A549 (cell line): Measurements from ENCODE around the gene CD151. TPM values are rescaled to one million over a fixed set of nuclear protein-coding genes. Genes with fewer than 3 reads are reported as not detected.

Experiments used
- ATAC-seq, 2 experiments: fragments of 200-7000 bp in 1 of 2; fragments of >200 bp in 1 of 2; cut with Nextera tagmentation in 1 of 2; cut with Tn5 transposase in 1 of 2; 3 replicates each; pipeline versions ENCODE4 v1.8.0 to v1.9.1; 2018 to 2020; ENCODE audit warnings: mild to moderate bottlenecking in 1 of 2, moderate library complexity in 1 of 2
- CTCF ChIA-PET: fragments of 300-600 bp; sonication (Branson Sonifier 250); formaldehyde crosslinking; extraction: SDS; loops from one replicate; lab custom pipeline; 2021; ENCODE audit warnings: antibody characterized with exemption, inconsistent platforms; lab: Yijun Ruan, JAX
- POLR2A ChIA-PET: fragments of 350-600 bp; formaldehyde crosslinking; extraction: SDS; loops from one replicate; lab custom pipeline; 2021; ENCODE audit warnings: antibody characterized with exemption, inconsistent platforms; lab: Yijun Ruan, JAX
- DNase-seq, 2 experiments: peaks; one replicate each; pipeline versions ENCODE4 v3.0.0 to v3.0.0-alpha.2; 2011 to 2016; ENCODE audit warnings: low read depth in 1 of 2, low spot score in 1 of 2
- FAIRE-seq: peaks from 2 replicates; lab custom pipeline; 2011; peaks lifted over from hg19 to GRCh38; lab: Jason Lieb, UNC
- H3K27ac ChIP-seq, 2 experiments: fragments of >200 bp; sonication (Bioruptor Twin); formaldehyde crosslinking; 3 replicates each; pipeline ENCODE4 v1.5.1; 2016 to 2017
- H3K4me1 ChIP-seq: fragments of >200 bp; sonication (Bioruptor Twin); formaldehyde crosslinking; 3 replicates; pipeline ENCODE4 v1.6.1; 2016
- H3K4me2 ChIP-seq: fragments of >200 bp; sonication (Bioruptor Twin); formaldehyde crosslinking; 3 replicates; pipeline ENCODE4 v1.6.1; 2016
- H3K4me3 ChIP-seq: fragments of >200 bp; sonication (Bioruptor Twin); formaldehyde crosslinking; 3 replicates; pipeline ENCODE4 v1.5.1; 2016
- H3K9me3 ChIP-seq: fragments of >200 bp; sonication (Bioruptor Twin); formaldehyde crosslinking; 3 replicates; pipeline ENCODE4 v1.6.1; 2016
- CHD2 ChIP-seq: fragments of 150-350 bp; IDR thresholded peaks from 2 replicates; pipeline ENCODE4 v1.6.1; 2014; ENCODE audit warnings: low read length; ENCODE audit not compliant: partially characterized antibody
- ELK1 ChIP-seq: fragments of 150-350 bp; IDR thresholded peaks from 2 replicates; pipeline ENCODE4 v1.6.1; 2014; ENCODE audit warnings: low read depth, mild to moderate bottlenecking, low read length
- HMGXB4 ChIP-seq: fragments of 250-450 bp; sonication (Bioruptor Pico); IDR thresholded peaks from 2 replicates; pipeline ENCODE4 v1.5.0; 2021; ENCODE audit warnings: mild to moderate bottlenecking, moderate library complexity, borderline replicate concordance
- HOXB13 ChIP-seq: fragments of 250-450 bp; sonication (Bioruptor Pico); IDR thresholded peaks from 2 replicates; pipeline ENCODE4 v1.5.0; 2020; ENCODE audit warnings: low read depth, mild to moderate bottlenecking, moderate library complexity
- JUN ChIP-seq, 2 experiments: fragments of >200 bp; sonication (Bioruptor Twin); formaldehyde crosslinking; IDR thresholded peaks; 2 replicates in 1 of 2; 3 replicates in 1 of 2; pipeline ENCODE4 v1.6.1; 2016 to 2017
- MAFK ChIP-seq: fragments of 450-650 bp; IDR thresholded peaks from 2 replicates; pipeline ENCODE4 v1.6.1; 2014; ENCODE audit not compliant: partially characterized antibody
- PBX3 ChIP-seq: IDR thresholded peaks from 2 replicates; pipeline ENCODE4 v1.6.1; 2012
- POLR2A ChIP-seq: IDR thresholded peaks from 2 replicates; pipeline ENCODE4 v1.6.1; 2012; ENCODE audit warnings: mild to moderate bottlenecking, low read length
- POLR2AphosphoS2 ChIP-seq: conservative IDR thresholded peaks from 2 replicates; pipeline ENCODE4 v1.6.1; 2012; ENCODE audit warnings: low read length, improper control_type of control experiment, inconsistent platforms
- RAD21 ChIP-seq, 2 experiments: fragments of >200 bp in 1 of 2; sonication (Bioruptor Twin) in 1 of 2; formaldehyde crosslinking in 1 of 2; IDR thresholded peaks in 1 of 2; conservative IDR thresholded peaks in 1 of 2; 2 replicates in 1 of 2; 3 replicates in 1 of 2; pipeline ENCODE4 v1.6.1; 2012 to 2018; ENCODE audit warnings: inconsistent platforms in 1 of 2
- RCOR1 ChIP-seq: fragments of 150-350 bp; IDR thresholded peaks from 2 replicates; pipeline ENCODE4 v1.6.1; 2014; ENCODE audit warnings: antibody characterized with exemption, low read length, low read depth
- RFX5 ChIP-seq: fragments of 450-650 bp; IDR thresholded peaks from 2 replicates; pipeline ENCODE4 v1.7.1; 2014; ENCODE audit warnings: antibody characterized with exemption, mild to moderate bottlenecking, moderate library complexity
- SMC3 ChIP-seq: fragments of >200 bp; sonication (Bioruptor Twin); formaldehyde crosslinking; IDR thresholded peaks from 3 replicates; pipeline ENCODE4 v1.6.1; 2018; ENCODE audit warnings: inconsistent platforms
- TP53 ChIP-seq: fragments of 250-450 bp; sonication (Bioruptor Pico); IDR thresholded peaks from 2 replicates; pipeline ENCODE4 v1.5.0; 2021; ENCODE audit warnings: mild to moderate bottlenecking, moderate library complexity
- USF2 ChIP-seq: fragments of 450-650 bp; IDR thresholded peaks from 2 replicates; pipeline ENCODE4 v1.6.1; 2014; ENCODE audit warnings: antibody characterized with exemption
- ZNF302 ChIP-seq: fragments of 250-450 bp; sonication (Bioruptor Pico); IDR thresholded peaks from 2 replicates; pipeline ENCODE4 v1.9.0; 2021; ENCODE audit warnings: inconsistent platforms, mild to moderate bottlenecking, moderate library complexity
- ZSCAN20 ChIP-seq: fragments of 250-450 bp; sonication (Bioruptor Pico); IDR thresholded peaks from 2 replicates; pipeline ENCODE4 v1.8.0; 2022; ENCODE audit warnings: mild to moderate bottlenecking, moderate library complexity
- WGBS: methylation state at CpG from one replicate; pipeline ENCODE4 v1.1.6; 2017; ENCODE audit errors: missing lambda C conversion rate; 5-methylcytosine and 5-hydroxymethylcytosine counted together
- polyA plus RNA-seq, 4 experiments: library from polyadenylated mRNA; depleted of rRNA in 3 of 4; stranded (reverse); fragments of >200 nt; fragmentation: RNase III in 1 of 4; extraction: RNeasy Plus Mini Kit Qiagen cat#74134 plus additional on column Dnase treatment in 1 of 4; gene quantifications; 2 replicates in 3 of 4; 3 replicates in 1 of 4; pipeline ENCODE4 v1.2.3, GENCODE V29; 2011 to 2017

CD151 gene
- polyA plus RNA-seq, 2 of the 4 experiments (the other 2 are of a cell fraction): 409 to 701 TPM

- DNase-seq: no peak
- no peak overlapping the region for H3K27ac ChIP-seq
- H3K4me1 ChIP-seq: peaks cover 24% of the 10 kb centered on the region; the same call in 2 of the 3 replicates
- no peak overlapping the region for H3K4me3 ChIP-seq
- POLR2A ChIA-PET: interaction anchor here (1.7 kb wide), 1 partner anchor 26 kb away, joined by 6 read pairs; no protein-coding TSS in a partner anchor
- peak; percentile 35 to 48; a peak in 5 of 6 replicates for ATAC-seq
- H3K9me3 ChIP-seq: no peaks in the 10 kb centered on the region
- TF ChIP-seq POLR2A: no peak
- TF ChIP-seq TP53 (CRISPR knock-in tag): no peak
- no peak for TF ChIP-seq HMGXB4 (CRISPR knock-in tag)
- 0 out of 3 replicates have a peak, but pooled peaks have one; percentile 36 for TF ChIP-seq SMC3
- TF ChIP-seq POLR2AphosphoS2: no peak
- no peak for TF ChIP-seq CHD2
- CTCF ChIA-PET: interaction anchor here (0.8 to 3.3 kb wide), 9 partner anchors 9 to 183 kb away, joined by 3 to 14 read pairs (median 4); partner anchors contain the start of gene AP2A2
- H3K4me2 ChIP-seq: no peak overlapping the region
- no peak for FAIRE-seq
- WGBS: 82% methylated on average over 6 of the region's 8 CpGs
Measured at GRCh38 chr11:870127-870413, 37.3 kb downstream of the CD151 start.

- Histone ChIP-seq H3K9me3 (no peaks in the 10 kb centered on the region), H3K27ac (no peak overlapping the region), H3K4me3 (no peak overlapping the region), H3K4me1 (peaks cover 21% of the 10 kb centered on the region; the same call in 2 of the 3 replicates), H3K4me2 (no peak overlapping the region)
- ChIA-PET POLR2A (interaction anchor here (1.7 kb wide), 1 partner anchor 26 kb away, joined by 6 read pairs; no protein-coding TSS in a partner anchor), CTCF (interaction anchor here (0.8 to 3.3 kb wide), 10 partner anchors 9 to 183 kb away, joined by 3 to 14 read pairs (median 4); partner anchors contain the start of gene AP2A2)
- WGBS: 98% methylated on average over 7 of the region's 8 CpGs
- ATAC-seq (peak in 1 of 2 experiments; percentile 0; a peak in 2 of 6 replicates), DNase-seq (no peak), FAIRE-seq (no peak)
- TF ChIP-seq POLR2AphosphoS2 (no peak), JUN (IDR thresholded peaks at IDR 0.05) (no peak), RAD21 (conservative IDR thresholded peaks at IDR 0.05 in 1 of 2, IDR thresholded peaks at IDR 0.05 in 1 of 2) (no peak), ZSCAN20 (CRISPR knock-in tag) (no peak), RFX5 (no peak), ZNF302 (CRISPR knock-in tag) (no peak), POLR2A (no peak), HOXB13 (CRISPR knock-in tag) (no peak), RCOR1 (no peak), USF2 (no peak)
Measured at GRCh38 chr11:870418-870817, 37.7 kb downstream of the CD151 start.

GRCh38 chr11:871472-871871, 38.7 kb downstream of the CD151 start:
- POLR2A ChIA-PET: no interaction called here
- no peaks in the 10 kb centered on the region for H3K9me3 ChIP-seq
- no peak for FAIRE-seq
- H3K4me1 ChIP-seq: peaks cover 11% of the 10 kb centered on the region; the same call in 2 of the 3 replicates
- DNase-seq: no peak
- WGBS: 84% methylated on average over 8 of the region's 9 CpGs
- no peak overlapping the region for H3K4me3 ChIP-seq
- TF ChIP-seq ELK1 (no peak), MAFK (no peak), PBX3 (no peak)
- no peak overlapping the region for H3K4me2 ChIP-seq
- CTCF ChIA-PET: interaction anchor here (0.6 to 2.2 kb wide), 5 partner anchors 11 to 180 kb away, joined by 3 to 8 read pairs (median 3); no protein-coding TSS in a partner anchor
- ATAC-seq: no peak
- H3K27ac ChIP-seq: no peak overlapping the region
